ENCODE results near the gene TAF3.

The TAF3 gene

GRCh38 chr10:8066124-8066523 is 247.8 kb downstream of the TAF3 start:
- H3K4me1 Mint-ChIP-seq (ENCODE audit: low read depth in 2 of 2), result peaks cover 70 to 72% of the 10 kb centered on the region in 2 donors
- DNase-seq, result no peak
- H3K36me3 Mint-ChIP-seq (ENCODE audit: insufficient read depth), result peaks cover 100% of the 10 kb centered on the region
- no peaks in the 10 kb centered on the region for H3K9me3 Mint-ChIP-seq
- peak overlapping the region; percentile 85 to 86 for H3K27ac Mint-ChIP-seq
- H3K27me3 Mint-ChIP-seq, result no peaks in the 10 kb centered on the region
- H3K4me3 Mint-ChIP-seq, result peak overlapping the region; percentile 56 to 57
- ATAC-seq (replicated peaks), result no peak

Data from effector memory CD8-positive, alpha-beta T cell (primary cell).